Measurements from ENCODE around the gene HRG.
"Not testable (repeated sequence)": the region's sequence is repeated elsewhere in the genome, so short reads cannot be mapped to it uniquely, and the experiment has no call there.

HRG gene

GRCh38 chr3:186665625-186666188 lies at the start of gene HRG:
HRG (plus strand) TSS chr3:186666014; CDS start chr3:186666032, 18 bp downstream.
- no peak for DNase-seq

GRCh38 chr3:186616299-186616617 lies 49.6 kb upstream of the HRG start:
- no peak for DNase-seq

GRCh38 chr3:186617036-186617946 lies 48.5 kb upstream of the HRG start:
- peak; percentile 76 for DNase-seq

- DNase-seq = no peak
These were observed 47.4 kb upstream of the HRG start for GRCh38 chr3:186618318-186618938.

GRCh38 chr3:186619787-186620212 lies 46.0 kb upstream of the HRG start:
- no peak for DNase-seq

- DNase-seq = no peak
These were observed 45.4 kb upstream of the HRG start for GRCh38 chr3:186620213-186621092.

GRCh38 chr3:186621894-186622650 lies 43.7 kb upstream of the HRG start:
- no peak for DNase-seq

- DNase-seq = no peak
These were observed 43.0 kb upstream of the HRG start for GRCh38 chr3:186622651-186623310.

- DNase-seq = no peak
These were observed 41.2 kb upstream of the HRG start for GRCh38 chr3:186624598-186624997.

- DNase-seq = no peak
These were observed 40.2 kb upstream of the HRG start for GRCh38 chr3:186625600-186626042.

GRCh38 chr3:186626254-186626847 lies 39.5 kb upstream of the HRG start:
- no peak for DNase-seq

- DNase-seq = no peak
These were observed 37.9 kb upstream of the HRG start for GRCh38 chr3:186627852-186628414.

GRCh38 chr3:186628756-186629155 lies 37.1 kb upstream of the HRG start:
- no peak for DNase-seq

- DNase-seq = no peak
These were observed 34.7 kb upstream of the HRG start for GRCh38 chr3:186630950-186631641.

- no peak for DNase-seq
These were observed 32.3 kb upstream of the HRG start for GRCh38 chr3:186633481-186633880.

- DNase-seq = not testable (repeated sequence)
These were observed 31.6 kb upstream of the HRG start for GRCh38 chr3:186634207-186634606.

- DNase-seq = no peak
These were observed 30.3 kb upstream of the HRG start for GRCh38 chr3:186635532-186635931.

- DNase-seq = no peak
These were observed 29.3 kb upstream of the HRG start for GRCh38 chr3:186636536-186636935.

GRCh38 chr3:186637686-186638085 lies 28.1 kb upstream of the HRG start:
- no peak for DNase-seq

GRCh38 chr3:186638259-186638658 lies 27.6 kb upstream of the HRG start:
- DNase-seq = no peak
